Stimulated activated CD4-positive, alpha-beta T cell treated with anti-CD3 and anti-CD28 coated beads, Interleukin-2, amount 100 ng/mL, for 4 hours (primary cell): ENCODE results near the gene TRAM2.

Source experiments
- DNase-seq: peaks from one replicate; pipeline ENCODE4 v3.0.0-alpha.2; 2020; ENCODE audit warnings: low read depth

TRAM2 gene, protein sequence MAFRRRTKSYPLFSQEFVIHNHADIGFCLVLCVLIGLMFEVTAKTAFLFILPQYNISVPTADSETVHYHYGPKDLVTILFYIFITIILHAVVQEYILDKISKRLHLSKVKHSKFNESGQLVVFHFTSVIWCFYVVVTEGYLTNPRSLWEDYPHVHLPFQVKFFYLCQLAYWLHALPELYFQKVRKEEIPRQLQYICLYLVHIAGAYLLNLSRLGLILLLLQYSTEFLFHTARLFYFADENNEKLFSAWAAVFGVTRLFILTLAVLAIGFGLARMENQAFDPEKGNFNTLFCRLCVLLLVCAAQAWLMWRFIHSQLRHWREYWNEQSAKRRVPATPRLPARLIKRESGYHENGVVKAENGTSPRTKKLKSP

DNA sequence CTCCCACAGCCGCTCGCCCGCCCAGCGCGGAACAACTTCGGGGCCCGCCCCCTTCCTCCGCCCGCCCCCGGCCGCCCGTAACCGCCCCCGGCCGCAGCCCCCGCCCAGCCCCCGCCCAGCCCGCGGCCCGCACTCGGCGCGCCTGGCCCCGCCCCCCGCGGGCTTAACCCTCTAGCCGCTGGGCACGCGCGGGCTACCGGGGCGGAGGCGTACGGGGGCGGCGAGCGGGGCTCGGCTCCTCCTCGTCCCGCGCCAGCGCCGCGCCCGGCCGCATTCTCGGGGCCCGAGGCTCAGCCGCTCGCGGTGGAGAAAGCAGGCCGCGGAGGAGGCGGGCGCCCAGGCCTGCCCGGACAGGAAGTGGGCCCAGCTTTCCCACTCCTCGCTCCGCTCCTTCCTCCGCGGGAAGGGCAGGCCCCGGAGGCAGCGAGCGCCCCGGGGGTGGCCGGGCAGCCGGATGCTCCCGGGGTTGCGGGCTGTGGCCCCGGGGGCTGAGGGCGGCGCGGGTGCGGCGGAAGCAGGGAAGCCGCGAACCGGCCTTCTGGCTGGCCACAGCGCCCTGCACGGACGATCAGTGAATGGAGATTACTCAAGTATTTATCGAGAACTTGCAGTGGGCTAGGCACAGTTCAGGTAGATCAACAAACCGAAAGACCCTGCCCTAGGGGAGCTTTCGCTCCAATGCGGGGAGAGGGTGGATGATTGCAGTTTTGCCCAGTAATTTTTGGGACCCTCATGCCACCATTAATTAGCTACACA lies at the start of gene TRAM2:
Gene TRAM2, minus strand, starts transcription at position 39 of the 756 bp plus-strand sequence. CDS start 145 bp downstream, outside the sequence.
- peak; percentile 74 for DNase-seq

DNA sequence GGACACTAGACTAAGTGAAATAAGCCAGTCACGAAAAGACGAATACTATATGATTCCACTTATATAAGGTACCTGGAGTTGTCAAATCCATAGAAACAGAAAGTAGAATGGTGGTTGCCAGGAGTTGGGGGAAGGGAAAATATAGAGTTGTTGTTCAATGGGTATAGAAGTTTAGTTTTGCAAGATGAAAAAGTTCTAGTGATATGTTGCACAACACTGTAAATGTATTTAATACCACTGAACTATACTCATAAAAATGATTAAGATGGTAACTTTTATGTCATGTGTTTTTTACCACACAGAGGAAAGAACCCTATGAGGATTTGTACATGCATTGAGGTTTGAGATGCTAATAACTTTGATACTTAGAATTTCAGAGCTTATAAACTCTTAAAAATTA lies 46.0 kb upstream of the TRAM2 start:
- no peak for DNase-seq

DNA sequence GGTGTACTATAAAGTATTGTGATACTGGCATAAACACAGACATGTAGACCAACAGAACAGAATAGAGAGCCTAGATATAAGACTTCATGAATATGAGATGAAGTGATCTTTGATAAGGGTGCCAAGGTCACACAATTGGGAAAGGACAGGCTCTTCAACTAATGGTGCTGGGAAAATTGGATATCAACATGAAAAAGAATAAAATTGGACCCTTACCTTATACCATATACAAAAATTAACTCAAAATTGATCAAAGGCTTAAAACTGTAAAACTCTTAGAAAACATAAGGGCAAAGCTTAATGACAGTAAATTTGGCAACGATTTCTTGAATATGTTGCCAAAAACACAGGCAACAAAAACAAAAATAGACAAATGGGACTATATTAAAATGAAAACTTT lies 44.8 kb upstream of the TRAM2 start:
- no peak for DNase-seq

DNA sequence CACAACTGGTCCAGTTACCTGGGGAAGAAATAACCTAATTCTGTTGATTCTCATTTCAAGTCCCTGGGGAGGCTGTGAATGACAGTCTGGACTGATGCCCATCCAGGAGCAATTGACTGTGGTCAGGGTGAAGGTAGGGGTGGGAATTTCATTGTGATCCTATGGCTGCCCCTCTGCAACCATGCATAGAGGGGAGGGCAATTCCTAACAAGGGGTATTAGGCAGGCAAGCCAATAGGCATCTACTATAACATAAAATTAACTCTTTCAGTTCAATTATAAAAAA lies 44.0 kb upstream of the TRAM2 start:
- no peak for DNase-seq

DNA sequence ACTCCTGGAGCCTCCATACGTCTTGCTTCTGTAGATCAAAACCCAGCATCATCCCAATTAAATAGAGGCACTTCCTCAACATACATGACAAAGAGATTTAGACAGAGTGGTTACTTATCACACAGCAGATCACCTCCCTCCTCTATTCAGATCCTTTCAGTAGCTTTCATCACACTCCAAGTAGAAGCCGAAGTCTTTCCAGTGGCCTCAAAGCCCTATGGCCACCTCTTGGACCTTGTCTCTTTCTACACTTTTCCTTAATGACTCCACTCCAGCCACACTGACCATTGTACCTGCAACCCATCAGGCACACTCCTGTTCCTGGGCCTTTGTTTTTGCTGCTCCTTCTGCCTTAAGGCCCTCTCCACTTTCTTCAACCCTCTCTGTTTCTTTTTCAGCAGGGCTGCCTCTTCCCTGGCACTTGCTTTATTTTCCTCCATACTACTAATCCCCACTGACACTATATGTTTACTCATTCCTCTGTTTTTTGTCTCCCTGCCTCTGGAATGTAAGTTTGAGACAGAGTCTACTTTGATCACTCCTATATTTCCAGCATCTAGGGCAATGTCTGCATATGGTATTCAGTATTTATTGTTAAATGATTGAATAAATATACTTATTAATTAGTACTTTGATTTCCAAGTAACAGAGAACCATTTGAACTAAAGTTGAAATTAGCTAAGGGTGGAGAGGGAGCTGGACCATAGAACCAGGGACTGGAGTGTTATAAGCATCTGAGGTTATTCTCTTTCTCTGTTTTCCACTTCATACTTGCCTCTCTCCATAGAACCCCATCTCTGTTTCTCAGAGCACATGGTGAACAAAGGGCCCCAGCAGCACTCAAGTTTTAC lies 43.4 kb upstream of the TRAM2 start:
- no peak for DNase-seq

DNA sequence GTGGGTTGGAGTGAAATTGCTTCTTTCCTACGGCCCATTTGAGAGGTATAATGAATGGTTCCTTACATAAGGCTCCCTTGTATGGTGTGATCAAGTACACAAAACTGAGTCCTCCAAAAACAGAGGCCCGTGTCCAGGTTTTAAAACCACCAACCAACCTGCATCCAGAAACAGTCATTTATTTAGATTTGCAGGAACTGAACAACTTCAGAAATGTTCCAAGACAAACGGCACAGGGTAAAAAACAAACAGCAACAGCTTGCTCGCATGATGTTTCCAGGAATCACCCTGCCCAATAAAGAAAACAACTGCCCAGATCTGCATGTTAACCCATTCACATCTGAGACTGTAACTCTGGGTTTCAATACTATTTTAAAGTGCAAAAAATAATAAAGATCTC lies 40.2 kb upstream of the TRAM2 start:
- DNase-seq = no peak

DNA sequence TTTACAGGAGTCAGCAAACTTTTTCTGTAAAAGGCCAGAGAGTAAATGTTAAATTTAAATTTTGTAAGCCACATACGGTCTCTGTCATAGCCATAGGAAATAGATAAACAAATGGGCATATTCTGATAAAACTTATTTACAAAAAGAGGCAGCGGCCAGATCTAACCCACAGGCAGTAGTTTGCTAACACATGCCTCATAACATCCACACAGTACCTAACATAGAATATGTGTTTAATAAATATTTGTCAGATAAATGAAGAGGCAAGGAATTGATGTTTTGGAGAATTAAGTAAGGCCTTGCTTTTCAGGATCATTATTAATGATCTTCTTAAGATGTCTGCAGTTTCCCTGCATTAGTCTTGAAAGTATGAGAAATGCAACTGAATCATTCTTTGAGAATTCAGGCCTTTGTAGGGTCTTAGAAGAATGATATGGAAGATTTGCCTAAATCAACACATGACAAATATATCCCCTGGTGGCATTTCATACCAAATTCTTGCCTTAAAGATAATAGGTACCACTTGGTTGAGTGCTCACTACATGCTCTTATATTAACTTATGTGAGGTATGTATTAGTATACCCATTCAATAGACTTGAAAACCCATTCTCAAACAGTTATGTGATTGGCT lies 39.3 kb upstream of the TRAM2 start:
- DNase-seq = no peak

DNA sequence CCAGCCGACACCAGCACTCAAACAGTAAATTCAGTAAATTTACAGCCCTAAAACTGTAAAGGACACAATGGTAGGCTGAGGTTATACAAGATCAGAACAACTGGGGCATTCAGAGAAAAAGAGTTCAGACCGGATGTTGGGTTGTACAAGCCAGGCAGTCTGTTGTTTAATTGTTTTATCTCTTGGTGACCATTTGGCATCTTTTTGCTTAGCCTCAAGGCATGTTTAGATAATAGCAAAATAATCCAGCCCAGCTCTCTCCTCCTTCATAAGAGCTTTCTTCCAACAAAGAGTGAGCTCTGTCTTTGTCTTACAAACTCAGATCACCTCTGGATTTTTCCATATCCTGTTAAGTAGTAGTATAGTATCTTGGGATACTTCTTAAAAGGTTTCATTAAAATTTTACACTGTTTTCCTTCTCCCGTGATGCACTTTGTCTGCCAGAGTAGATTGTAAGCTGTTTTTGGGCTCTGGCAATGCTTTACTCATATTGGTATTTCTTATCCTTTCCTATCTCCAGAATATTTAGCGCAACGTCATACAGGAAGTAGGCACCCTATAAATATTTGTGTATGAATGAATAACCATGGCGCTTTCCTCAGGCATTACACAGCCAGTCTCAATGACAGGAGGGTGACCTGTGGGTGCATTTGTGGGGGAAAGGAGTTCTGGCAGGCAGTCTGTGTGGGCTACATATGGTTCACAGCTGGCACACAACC lies 35.6 kb upstream of the TRAM2 start:
- DNase-seq = no peak

DNA sequence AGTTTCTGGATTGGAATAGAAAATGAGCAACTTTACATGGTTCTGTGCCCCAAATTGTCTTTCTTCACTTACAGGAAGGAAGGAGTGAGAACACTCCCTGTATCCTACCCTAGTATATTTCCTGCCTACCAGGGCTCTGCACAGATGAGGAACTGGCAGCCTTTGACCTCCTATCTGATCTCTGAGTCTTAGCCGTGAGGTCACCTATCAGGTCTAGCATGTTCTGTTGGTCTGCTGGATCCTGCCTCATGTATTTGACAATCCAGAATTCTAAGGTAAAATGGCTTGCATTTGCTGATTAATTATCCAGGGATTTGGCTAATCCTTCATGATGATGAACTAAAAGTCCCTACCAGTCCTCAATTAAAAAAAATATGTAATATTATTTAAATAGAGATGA lies 35.0 kb upstream of the TRAM2 start:
- no peak for DNase-seq

DNA sequence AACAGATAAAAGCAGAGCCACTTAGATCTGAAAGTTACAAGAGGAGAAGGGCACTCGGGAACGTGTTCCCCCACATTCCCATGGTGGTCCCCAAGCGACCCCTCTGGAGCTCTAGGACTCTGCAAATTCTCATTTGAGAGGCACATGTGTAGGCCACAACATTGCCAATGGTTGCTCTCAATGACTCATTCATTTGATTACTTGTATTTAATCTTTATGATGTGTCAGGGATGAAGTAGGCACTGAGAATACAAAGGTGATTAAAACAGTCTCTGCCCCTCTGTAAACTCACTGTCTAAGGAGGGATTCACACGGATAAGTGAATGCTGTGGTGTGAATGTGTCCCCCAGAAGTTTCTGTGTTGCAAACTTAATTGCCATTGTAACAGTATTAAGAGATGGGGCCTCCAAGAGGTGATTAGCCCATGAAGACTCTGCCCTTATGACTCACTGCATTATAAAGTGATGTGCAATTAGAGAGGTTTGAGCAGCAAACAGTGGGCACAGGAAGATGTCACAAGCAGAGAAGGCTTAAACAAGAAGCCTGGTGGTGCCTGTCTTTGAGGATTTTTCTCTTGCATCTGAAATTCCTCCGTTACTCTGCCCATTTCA lies 34.0 kb upstream of the TRAM2 start:
- no peak for DNase-seq

DNA sequence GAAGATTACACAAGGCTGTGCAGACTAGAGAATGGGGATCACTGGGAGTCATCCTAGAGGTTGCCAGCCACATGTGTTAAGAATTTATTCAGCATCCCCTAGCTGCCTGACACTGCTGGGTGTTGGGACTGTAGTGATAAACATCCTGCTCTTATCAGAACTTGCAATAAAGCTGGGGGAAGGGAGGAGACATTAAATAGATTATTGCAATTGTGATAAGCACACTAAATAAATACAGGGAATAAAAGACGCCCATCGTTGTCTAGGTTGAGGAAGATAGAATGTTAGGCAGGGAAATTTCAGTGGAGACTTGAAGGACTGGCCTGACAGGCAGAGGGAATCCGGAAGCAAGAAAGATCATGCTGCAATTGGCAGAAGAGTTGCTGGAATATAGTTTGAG lies 33.2 kb upstream of the TRAM2 start:
- no peak for DNase-seq

DNA sequence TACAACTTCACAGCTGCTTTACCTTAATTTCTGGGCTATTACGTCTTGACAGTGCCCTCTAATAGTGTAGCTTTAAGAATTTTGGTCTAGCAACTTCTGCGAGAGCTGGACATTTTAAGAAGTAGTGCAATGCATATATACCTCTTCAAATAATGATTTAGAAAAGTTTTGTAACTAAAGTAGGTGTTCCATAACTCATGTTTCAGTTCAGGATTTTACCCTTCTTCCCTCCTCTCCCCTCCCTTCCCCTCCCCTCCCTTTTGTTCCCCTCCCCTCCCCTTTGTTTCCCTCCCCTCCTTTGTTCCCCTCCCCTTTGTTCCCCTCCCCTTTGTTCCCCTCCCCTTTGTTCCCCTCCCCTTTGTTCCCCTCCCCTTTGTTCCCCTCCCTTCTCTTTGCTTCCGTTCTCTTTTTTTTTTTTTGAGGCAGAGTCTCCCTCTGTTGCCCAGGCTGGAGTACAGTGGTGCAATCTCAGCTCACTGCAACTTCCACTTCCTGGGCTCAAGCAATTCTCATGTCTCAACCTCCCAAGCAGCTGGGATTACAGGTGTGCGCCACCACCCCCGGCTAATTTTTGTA lies 28.8 kb upstream of the TRAM2 start:
- DNase-seq = no peak

DNA sequence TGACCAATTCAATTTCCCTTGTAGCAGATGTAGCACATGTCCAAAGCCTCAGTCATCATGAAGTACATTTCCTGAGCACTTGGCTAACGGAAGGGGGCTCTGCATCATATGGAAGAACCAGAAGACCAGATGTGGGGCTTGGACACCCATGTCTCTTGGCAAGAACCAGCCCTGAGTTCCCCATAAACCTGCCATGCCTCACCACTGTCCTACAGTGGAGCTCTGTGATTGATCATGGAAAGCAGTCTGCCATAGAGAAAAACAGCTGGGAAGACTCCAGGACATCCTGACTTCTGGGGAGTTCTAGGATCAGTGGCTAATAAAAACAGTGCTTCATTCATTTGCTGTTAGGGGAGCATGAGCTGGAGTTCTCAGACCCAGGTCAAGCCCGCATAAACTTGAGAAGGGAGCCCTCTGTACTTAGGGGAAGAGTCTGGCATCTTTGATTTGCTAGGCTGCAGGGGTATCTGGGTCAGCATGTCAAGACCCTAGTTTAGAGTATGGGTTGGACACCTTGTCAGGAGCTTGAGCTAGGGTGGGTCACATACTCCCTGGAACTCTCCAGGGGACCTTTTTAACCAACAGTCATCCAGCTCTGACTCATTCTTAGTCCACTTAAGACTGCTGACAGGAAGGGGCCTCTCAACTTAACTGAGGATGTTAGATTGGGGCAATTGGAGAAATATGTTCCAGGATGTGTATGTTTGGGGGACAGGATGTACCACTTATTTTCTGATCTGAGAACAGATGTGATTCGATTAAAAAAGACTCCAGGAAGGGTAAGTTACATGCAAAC lies 26.3 kb upstream of the TRAM2 start:
- DNase-seq = no peak

DNA sequence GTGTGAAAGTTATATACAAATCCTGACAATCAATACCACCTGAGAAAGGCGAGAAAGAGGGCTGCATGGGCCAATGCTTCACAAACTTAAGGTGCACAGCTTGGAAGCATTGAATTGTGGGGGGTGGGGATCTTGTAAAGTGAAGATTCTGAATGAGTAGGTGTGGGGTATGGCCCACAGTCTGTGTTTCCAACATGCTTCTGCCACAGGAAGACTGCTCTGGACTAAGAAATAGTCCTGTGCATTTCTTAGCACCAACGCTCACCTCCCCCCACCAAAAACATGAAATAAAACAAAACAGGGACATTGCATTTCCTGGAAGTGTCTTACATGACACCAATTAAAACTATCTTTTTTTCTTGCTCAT lies 21.9 kb upstream of the TRAM2 start:
- no peak for DNase-seq

DNA sequence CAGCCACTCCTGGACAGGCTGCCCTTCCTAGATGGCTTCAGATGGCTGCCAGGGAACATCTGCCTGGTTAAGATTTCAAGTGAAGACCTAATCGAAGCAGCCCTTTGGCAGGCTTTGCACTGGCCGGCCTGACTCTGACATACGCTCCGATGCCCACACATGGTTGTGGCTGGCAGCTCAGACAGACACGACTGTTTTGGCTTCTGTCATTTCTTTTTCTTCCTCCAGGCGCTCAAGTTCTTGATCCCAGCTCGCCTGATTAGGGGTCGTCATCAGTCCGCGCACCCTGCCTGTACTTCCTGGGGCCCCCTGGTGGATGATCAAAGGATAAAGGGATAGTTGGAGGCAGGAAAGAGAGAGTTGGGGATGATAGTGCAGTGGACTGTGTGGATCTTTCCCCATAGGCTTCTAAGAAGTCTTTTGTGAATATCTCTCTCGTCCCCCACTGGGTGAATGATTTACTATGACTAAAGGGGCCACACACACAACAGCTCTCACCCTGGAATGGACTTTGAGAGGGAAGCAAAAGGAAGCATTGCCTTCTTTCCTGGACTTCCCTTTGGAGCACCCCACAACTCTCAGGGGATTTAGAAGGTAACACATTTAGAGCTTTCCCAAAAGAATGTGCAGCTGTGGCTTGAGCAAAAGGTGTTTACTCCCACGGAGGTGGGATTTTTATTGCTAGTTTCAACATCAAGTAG lies 21.4 kb upstream of the TRAM2 start:
- no peak for DNase-seq

DNA sequence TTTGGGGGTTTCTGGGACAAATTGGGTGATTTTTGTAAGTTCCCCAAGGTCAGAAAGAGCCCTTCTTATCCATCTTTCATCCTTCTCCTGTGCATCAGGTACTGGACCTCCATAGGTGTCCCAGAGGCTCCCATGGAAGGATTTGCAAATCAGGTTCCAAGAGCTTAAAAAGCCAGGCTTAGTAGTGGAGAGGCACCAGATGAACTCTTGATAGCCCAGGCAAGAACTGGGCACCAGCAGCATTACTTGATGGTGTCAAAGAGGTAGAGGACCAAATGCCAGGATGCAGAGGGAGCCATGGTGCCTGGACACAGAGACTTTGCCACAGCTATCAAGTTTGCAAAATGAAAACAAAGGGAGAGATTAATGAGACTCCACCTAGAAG lies 20.9 kb upstream of the TRAM2 start:
- DNase-seq = no peak

DNA sequence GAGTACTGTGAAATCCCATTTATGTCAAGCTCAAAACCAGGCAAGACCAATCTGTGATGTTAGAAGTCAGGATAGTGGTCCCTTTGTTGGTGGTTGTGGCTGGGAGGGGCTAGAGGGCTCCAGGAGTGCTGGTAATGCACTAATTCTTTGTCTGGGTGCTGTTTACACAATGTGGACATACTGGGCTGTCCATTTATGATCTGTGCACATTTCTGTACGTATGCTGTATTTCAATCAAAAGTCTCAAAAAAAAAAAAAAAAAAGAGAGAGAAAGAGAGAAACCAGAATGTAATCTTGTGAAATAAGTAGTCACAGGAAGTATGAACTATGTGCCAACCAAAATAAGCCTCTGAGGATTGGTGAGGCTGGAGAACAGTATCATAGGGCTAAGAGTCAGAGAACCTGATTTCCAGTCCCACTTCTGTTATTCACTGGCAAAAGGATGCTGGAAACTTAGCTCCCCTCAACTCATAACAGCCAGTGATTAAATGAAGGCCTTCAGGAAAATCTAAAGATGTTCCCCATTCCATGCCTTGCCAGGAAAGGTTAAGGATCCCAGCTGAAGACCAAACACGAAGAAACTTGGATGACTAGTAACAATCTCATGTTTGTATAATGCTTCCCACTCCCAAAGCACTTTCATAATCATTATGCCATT lies 19.6 kb upstream of the TRAM2 start:
- DNase-seq = no peak

DNA sequence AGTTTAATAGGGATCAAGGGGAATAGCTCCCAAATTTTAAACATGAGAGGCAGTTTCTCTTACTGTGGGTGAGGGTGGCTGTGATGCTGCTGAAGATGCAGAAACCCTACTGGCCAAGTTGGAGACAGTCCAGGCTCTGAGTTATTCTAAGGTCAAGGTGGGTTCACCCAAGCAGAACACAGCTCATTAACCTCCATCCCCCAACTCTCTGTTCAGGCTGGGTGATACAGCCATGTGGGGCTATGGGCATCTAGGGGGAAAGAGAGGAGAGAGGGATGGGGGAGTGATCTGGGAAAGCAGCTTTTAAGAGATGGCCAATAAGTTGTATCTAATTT lies 18.9 kb upstream of the TRAM2 start:
- DNase-seq = no peak
